ENCODE results near the gene AKAP8L. TPM values are rescaled to one million over a fixed set of nuclear protein-coding genes. Genes with fewer than 3 reads are reported as not detected.

AKAP8L gene
- total RNA-seq, 1 donor from 2014 or later = 79.8 TPM

- peaks cover 1% of the 10 kb centered on the region for H3K36me3 ChIP-seq (ENCODE audit: control insufficient read depth, insufficient read depth, low read length)
- no peak for TF ChIP-seq CTCF (IDR thresholded peaks at IDR 0.05; ENCODE audit: insufficient read depth, low read length, poor library complexity, severe bottlenecking)
Observed at GRCh38 chr19:15379083-15379998, 39.4 kb downstream of the AKAP8L start, which contains the start of gene AKAP8. AKAP8 (minus strand) TSS chr19:15379787; CDS start chr19:15379731, 56 bp downstream.

GRCh38 chr19:15378534-15379082 is 40.2 kb downstream of the AKAP8L start:
- TF ChIP-seq CTCF (IDR thresholded peaks at IDR 0.05; ENCODE audit: insufficient read depth, low read length, poor library complexity, severe bottlenecking) = no peak
- Histone ChIP-seq H3K4me3 (ENCODE audit: low read depth, low read length) (peak overlapping the region; percentile 96), H3K27me3 (ENCODE audit: control insufficient read depth, insufficient read depth, low read length) (no peaks in the 10 kb centered on the region), H3K36me3 (ENCODE audit: control insufficient read depth, insufficient read depth, low read length) (peaks cover 3% of the 10 kb centered on the region)
- DNase-seq (ENCODE audit: low read depth) = no peak

More at GRCh38 chr19:15379083-15379998, 39.4 kb downstream of the AKAP8L start, which contains the start of gene AKAP8:
- peak; percentile 87 for DNase-seq (ENCODE audit: low read depth)
- Histone ChIP-seq H3K27me3 (ENCODE audit: control insufficient read depth, insufficient read depth, low read length) (no peaks in the 10 kb centered on the region), H3K4me3 (ENCODE audit: low read depth, low read length) (peak within 1 kb of the TSS; percentile 96)

GRCh38 chr19:15374796-15375440 is 43.9 kb downstream of the AKAP8L start:
- no peak for TF ChIP-seq CTCF (IDR thresholded peaks at IDR 0.05; ENCODE audit: insufficient read depth, low read length, poor library complexity, severe bottlenecking)
- no peak for DNase-seq (ENCODE audit: low read depth)
- Histone ChIP-seq H3K4me3 (ENCODE audit: low read depth, low read length) (no peak overlapping the region), H3K36me3 (ENCODE audit: control insufficient read depth, insufficient read depth, low read length) (peaks cover 8% of the 10 kb centered on the region), H3K27me3 (ENCODE audit: control insufficient read depth, insufficient read depth, low read length) (no peaks in the 10 kb centered on the region)

GRCh38 chr19:15374105-15374651 is 44.6 kb downstream of the AKAP8L start:
- DNase-seq (ENCODE audit: low read depth) = no peak
- Histone ChIP-seq H3K36me3 (ENCODE audit: control insufficient read depth, insufficient read depth, low read length) (peaks cover 9% of the 10 kb centered on the region), H3K4me3 (ENCODE audit: low read depth, low read length) (no peak overlapping the region), H3K27me3 (ENCODE audit: control insufficient read depth, insufficient read depth, low read length) (no peaks in the 10 kb centered on the region)
- no peak for TF ChIP-seq CTCF (IDR thresholded peaks at IDR 0.05; ENCODE audit: insufficient read depth, low read length, poor library complexity, severe bottlenecking)

GRCh38 chr19:15373644-15374043 is 45.1 kb downstream of the AKAP8L start:
- no peak overlapping the region for H3K4me3 ChIP-seq (ENCODE audit: low read depth, low read length)
- TF ChIP-seq CTCF (IDR thresholded peaks at IDR 0.05; ENCODE audit: insufficient read depth, low read length, poor library complexity, severe bottlenecking) = no peak
- H3K27me3 ChIP-seq (ENCODE audit: control insufficient read depth, insufficient read depth, low read length) = no peaks in the 10 kb centered on the region
- no peak for DNase-seq (ENCODE audit: low read depth)
- peaks cover 9% of the 10 kb centered on the region for H3K36me3 ChIP-seq (ENCODE audit: control insufficient read depth, insufficient read depth, low read length)

Data from kidney epithelial cell (primary cell).